COLO829 (cell line): Measurements from ENCODE around the gene PLLP.

Source experiments
- DNase-seq: peaks from one replicate; pipeline ENCODE4 v3.0.0; 2012; ENCODE audit warnings: low spot score

The PLLP gene

DNA sequence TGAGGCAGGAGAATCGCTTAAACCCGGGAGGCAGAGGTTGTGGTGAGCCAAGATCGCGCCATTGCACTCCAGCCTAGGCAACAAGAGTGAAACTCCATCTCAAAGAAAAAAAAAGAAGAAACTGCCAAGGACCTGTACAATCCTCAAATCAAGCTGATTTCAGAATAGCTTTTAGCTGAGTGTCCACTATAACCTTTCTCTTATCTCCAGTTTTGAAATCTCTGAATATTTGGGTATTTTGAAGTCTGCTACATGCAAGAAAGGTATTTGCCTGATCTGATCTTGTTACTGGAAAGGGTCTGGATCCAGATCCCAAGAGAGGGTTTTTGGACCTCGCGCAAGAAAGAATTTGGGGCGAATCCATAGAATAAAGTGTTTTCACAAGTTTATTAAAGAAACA, 58.5 kb downstream of the PLLP start:
- DNase-seq: no peak

GRCh38 chr16:57224651-57225335, 59.7 kb downstream of the PLLP start:
- DNase-seq: no peak

GRCh38 chr16:57223057-57223456, 61.4 kb downstream of the PLLP start:
- no peak for DNase-seq

GRCh38 chr16:57216968-57217367, 67.5 kb downstream of the PLLP start:
- no peak for DNase-seq

DNA sequence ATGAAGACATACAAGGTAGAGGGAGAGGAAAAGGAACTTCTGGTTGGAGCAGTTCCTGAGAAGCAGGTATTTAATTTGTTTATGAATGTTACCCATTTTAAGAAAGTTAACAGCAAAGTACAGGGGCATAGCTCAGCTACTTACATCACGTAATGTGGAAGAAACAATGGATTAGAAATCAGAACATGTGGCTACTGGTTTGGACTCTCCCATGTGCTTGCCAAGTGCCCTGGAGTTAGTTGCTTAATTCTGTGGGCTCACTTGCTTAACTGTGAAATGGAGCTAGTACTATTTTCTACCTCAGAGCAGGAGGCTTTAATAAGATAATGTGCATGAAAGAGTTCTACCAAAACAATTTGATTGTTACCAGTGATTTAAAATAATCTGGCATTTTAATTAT, 71.0 kb downstream of the PLLP start:
- no peak for DNase-seq

- DNase-seq: no peak
Observed at GRCh38 chr16:57209780-57210179, 74.7 kb downstream of the PLLP start.

- no peak for DNase-seq
Observed at GRCh38 chr16:57208926-57209325, 75.5 kb downstream of the PLLP start.
